K562 (cell line): ENCODE measurements around the gene SLC35B1. TPM values are rescaled to one million over a fixed set of nuclear protein-coding genes. Genes with fewer than 3 reads are reported as not detected.

Experiments
- ATF7 ChIP-seq: fragments of 450-650 bp; IDR thresholded peaks from 2 replicates; pipeline ENCODE4 v1.7.1; 2014; ENCODE audit warnings: mild to moderate bottlenecking, moderate library complexity
- ETV1 ChIP-seq: fragments of 450-650 bp; conservative IDR thresholded peaks from 2 replicates; pipeline ENCODE4 v1.6.1; 2016; ENCODE audit warnings: missing genetic modification characterization, control low read depth, low read depth, missing compliant biosample characterization
- HIVEP1 ChIP-seq: fragments of 250-450 bp; sonication (Bioruptor Pico); IDR thresholded peaks from 2 replicates; pipeline ENCODE4 v1.4.0; 2020; ENCODE audit warnings: mild to moderate bottlenecking
- HNRNPL ChIP-seq: fragments of 200-400 bp; formaldehyde crosslinking; IDR thresholded peaks from 2 replicates; pipeline ENCODE4 v1.6.1; 2017; ENCODE audit warnings: low read depth, mild to moderate bottlenecking, low read length
- LEF1 ChIP-seq: fragments of 450-650 bp; IDR thresholded peaks from 2 replicates; pipeline ENCODE4 v1.6.1; 2016; ENCODE audit warnings: mild to moderate bottlenecking
- MEF2A ChIP-seq: IDR thresholded peaks from 2 replicates; pipeline ENCODE4 v1.6.1; 2011; ENCODE audit warnings: low read depth, mild to moderate bottlenecking, low read length, moderate library complexity; ENCODE audit not compliant: control insufficient read depth
- MTA1 ChIP-seq: fragments of 450-650 bp; IDR thresholded peaks from 2 replicates; pipeline ENCODE4 v1.6.1; 2017; ENCODE audit warnings: borderline replicate concordance
- MTF1 ChIP-seq: fragments of 250-450 bp; sonication (Bioruptor Pico); IDR thresholded peaks from 2 replicates; pipeline ENCODE4 v1.9.0; 2021; ENCODE audit warnings: moderate library complexity, mild to moderate bottlenecking, inconsistent platforms, borderline replicate concordance
- NFYB ChIP-seq: IDR thresholded peaks from 2 replicates; pipeline ENCODE4 v1.6.1; 2011; ENCODE audit warnings: mild to moderate bottlenecking, moderate library complexity; ENCODE audit not compliant: insufficient read length; ENCODE audit errors: extremely low read depth
- POLR3A ChIP-seq: IDR thresholded peaks from 2 replicates; pipeline ENCODE4 v1.6.1; 2011; ENCODE audit warnings: borderline replicate concordance, mild to moderate bottlenecking, moderate library complexity; ENCODE audit not compliant: insufficient read length, insufficient read depth; ENCODE audit errors: extremely low read depth
- POLR3G ChIP-seq: IDR thresholded peaks from 2 replicates; pipeline ENCODE4 v1.6.1; 2011; ENCODE audit not compliant: insufficient read length, insufficient replicate concordance; ENCODE audit errors: extremely low read depth
- SLC30A9 ChIP-seq: fragments of 250-450 bp; sonication (Bioruptor Pico); IDR thresholded peaks from 2 replicates; pipeline ENCODE4 v1.8.0; 2022; ENCODE audit warnings: mild to moderate bottlenecking, moderate library complexity
- STAT5B ChIP-seq: fragments of 250-450 bp; sonication (Bioruptor Pico); IDR thresholded peaks from 2 replicates; pipeline ENCODE4 v1.8.0; 2021; ENCODE audit warnings: mild to moderate bottlenecking, inconsistent platforms
- ZBTB40 ChIP-seq, 2 experiments: fragments of 450-650 bp in 1 of 2; sonication (generic) in 1 of 2; formaldehyde crosslinking in 1 of 2; IDR thresholded peaks; 2 replicates each; pipeline versions ENCODE4 v1.7.1 to v1.9.0; 2016 to 2022; ENCODE audit warnings: inconsistent platforms in 1 of 2, mild to moderate bottlenecking in 1 of 2, missing genetic modification reagents in 1 of 2
- ZNF174 ChIP-seq: fragments of 250-450 bp; sonication (Bioruptor Pico); IDR thresholded peaks from 2 replicates; pipeline ENCODE4 v1.4.0; 2020; ENCODE audit warnings: mild to moderate bottlenecking
- ZNF445 ChIP-seq: fragments of 250-450 bp; sonication (Bioruptor Pico); IDR thresholded peaks from 2 replicates; pipeline ENCODE4 v1.4.0; 2020; ENCODE audit warnings: low read depth, mild to moderate bottlenecking, moderate library complexity
- ZNF740 ChIP-seq, 3 experiments: fragments of 200-800 bp in 1 of 3; sonication (Bioruptor generic) in 1 of 3; sonication (generic) in 1 of 3; formaldehyde crosslinking in 1 of 3; IDR thresholded peaks; 2 replicates each; pipeline versions ENCODE4 v1.6.1 to v1.8.0; 2016 to 2022; ENCODE audit warnings: mild to moderate bottlenecking in 2 of 3, missing compliant biosample characterization in 2 of 3, missing genetic modification characterization in 2 of 3, missing genetic modification reagents in 1 of 3
- ZNF75A ChIP-seq: fragments of 450-650 bp; formaldehyde crosslinking; IDR thresholded peaks from 2 replicates; pipeline ENCODE4 v1.4.0; 2020; ENCODE audit warnings: mild to moderate bottlenecking
- polyA plus RNA-seq, 8 experiments: library from polyadenylated mRNA; depleted of rRNA in 4 of 8; stranded (reverse) in 5 of 8; unstranded in 3 of 8; fragments of >200 nt; fragmentation: Nextera tagmentation in 2 of 8; fragmentation: Illumina TruSeq in 1 of 8; extraction: Ambion mirVana in 2 of 8; extraction: Trizol in 1 of 8; gene quantifications; 2 replicates each; pipeline versions ENCODE4 v1.2.1 to v1.2.3, GENCODE V29; 2011 to 2014; ENCODE audit warnings: inconsistent platforms in 1 of 8, missing spikeins in 1 of 8
- total RNA-seq, 7 experiments: library from RNA; depleted of rRNA in 6 of 7; stranded (reverse); fragments of >200 nt in 6 of 7; fragmentation: Illumina TruSeq in 2 of 7; extraction: Trizol in 2 of 7; gene quantifications; 2 replicates each; pipeline versions ENCODE4 v1.2.1 to v1.2.3, GENCODE V29; 2011 to 2021; ENCODE audit warnings: low replicate concordance in 1 of 7

The SLC35B1 gene
- total and polyA plus RNA-seq, 9 of the 15 experiments (the other 6 are each of a cell fraction or from before 2014, with no cell fraction given), result 51.4 to 87.9 (median 66.3) TPM

- no peak for TF ChIP-seq MEF2A
- TF ChIP-seq LEF1, result peak; percentile 65
- TF ChIP-seq HIVEP1 (CRISPR knock-in tag), result no peak
- no peak for TF ChIP-seq SLC30A9 (CRISPR knock-in tag)
- no peak for TF ChIP-seq NFYB
- no peak for TF ChIP-seq ZNF740 (CRISPR knock-in tag; IDR thresholded peaks at IDR 0.05)
- no peak for TF ChIP-seq ZNF740 (tag; IDR thresholded peaks at IDR 0.05)
- TF ChIP-seq MTF1 (CRISPR knock-in tag), result no peak
- no peak for TF ChIP-seq ZBTB40 (IDR thresholded peaks at IDR 0.05)
- TF ChIP-seq ZBTB40 (CRISPR knock-in tag; IDR thresholded peaks at IDR 0.05), result no peak
- TF ChIP-seq MTA1, result no peak
- TF ChIP-seq ETV1, result peak; percentile 55
- no peak for TF ChIP-seq ZNF75A (CRISPR knock-in tag)
- no peak for TF ChIP-seq STAT5B (CRISPR knock-in tag)
- no peak for TF ChIP-seq POLR3G
- no peak for TF ChIP-seq ZNF445 (CRISPR knock-in tag)
- TF ChIP-seq ZNF174 (CRISPR knock-in tag), result no peak
- TF ChIP-seq ATF7, result no peak
- no peak for TF ChIP-seq POLR3A
- no peak for TF ChIP-seq HNRNPL
Observed at GRCh38 chr17:49742166-49742638, 34.4 kb upstream of the SLC35B1 start (continued).
